Measurements from ENCODE around the gene TTC7B. TPM values are rescaled to one million over a fixed set of nuclear protein-coding genes. Genes with fewer than 3 reads are reported as not detected.

The TTC7B gene
- total and polyA plus RNA-seq, 9 of the 15 experiments (the other 6 are each of a cell fraction or from before 2014, with no cell fraction given) = 2.2 to 77.2 (median 36.7) TPM

- intact Hi-C loops (cut with micrococcal nuclease) = no loop called here
- no peak for TF ChIP-seq HOXB6 (CRISPR knock-in tag; IDR thresholded peaks at IDR 0.05; ENCODE audit: borderline replicate concordance)
- ATAC-seq (no peak), DNase-seq (ENCODE audit: extremely low read depth in 1 of 4, low spot score in 3 of 4) (no peak), FAIRE-seq (no peak)
- H3K9ac ChIP-seq (ENCODE audit: insufficient read depth in 1 of 2, low read depth in 2 of 2, low read length in 2 of 2) = no peak overlapping the region
- no peak overlapping the region for H3K27ac ChIP-seq (ENCODE audit: extremely low read depth, low read depth, low read length)
- no peak overlapping the region for H3K4me3 ChIP-seq
- H3K9me1 ChIP-seq (ENCODE audit: control insufficient read depth, insufficient read depth, low read length) = no peaks in the 10 kb centered on the region
- POLR2A ChIA-PET = interaction anchor here (1.4 kb wide), 1 partner anchor 13 kb away, joined by 3 read pairs; no protein-coding TSS in a partner anchor
- no peak overlapping the region for H2AFZ ChIP-seq (ENCODE audit: low read depth, low read length)
- CTCF ChIA-PET (ENCODE audit: low intra/inter-chr PET ratio) = no interaction called here
- in situ Hi-C loops (cut with MboI) = no loop called here
- H3K9me3 ChIP-seq (replicated peaks; ENCODE audit: control insufficient read depth, insufficient read depth, low read depth, low read length) = no peaks in the 10 kb centered on the region
- H4K20me1 ChIP-seq (replicated peaks; ENCODE audit: control insufficient read depth, insufficient read depth, low read length) = no peaks in the 10 kb centered on the region
- H3K36me3 ChIP-seq (ENCODE audit: control insufficient read depth, insufficient read depth, low read length) = peaks cover 54% of the 10 kb centered on the region; the same call in 1 of the 3 replicates
- 77% methylated on average over 8 of the region's 10 CpGs for WGBS (ENCODE audit: insufficient coverage, low coverage, missing lambda C conversion rate)
- no peaks in the 10 kb centered on the region for H3K4me1 ChIP-seq (replicated peaks in 1 of 2; ENCODE audit: control insufficient read depth in 2 of 2, insufficient read depth in 2 of 2, low read length in 2 of 2)
- BruUV-seq (replicated peaks) = no TSS peak
- H3K27me3 ChIP-seq (ENCODE audit: control insufficient read depth in 2 of 2, insufficient read depth in 2 of 2, low read length in 2 of 2) = no peaks in the 10 kb centered on the region
- no peak overlapping the region for H3K4me2 ChIP-seq (ENCODE audit: insufficient read depth, low read length)
- no peaks in the 10 kb centered on the region for H3K79me2 ChIP-seq (ENCODE audit: control insufficient read depth, insufficient read depth, low read length)
These were observed 144.6 kb downstream of the TTC7B start for GRCh38 chr14:90671382-90672234.

GRCh38 chr14:90669731-90670130 is 146.5 kb downstream of the TTC7B start:
- WGBS (ENCODE audit: insufficient coverage, low coverage, missing lambda C conversion rate) = 78% methylated on average over 1 of the region's 1 CpG
- no peak for ATAC-seq
- BruUV-seq (replicated peaks) = no TSS peak

More at GRCh38 chr14:90669731-90670130, 146.5 kb downstream of the TTC7B start:
- Histone ChIP-seq H3K79me2 (ENCODE audit: control insufficient read depth, insufficient read depth, low read length) (no peaks in the 10 kb centered on the region), H3K4me1 (replicated peaks in 1 of 2; ENCODE audit: control insufficient read depth in 2 of 2, insufficient read depth in 2 of 2, low read length in 2 of 2) (no peaks in the 10 kb centered on the region), H3K4me2 (ENCODE audit: insufficient read depth, low read length) (no peak overlapping the region), H2AFZ (ENCODE audit: low read depth, low read length) (no peak overlapping the region), H3K4me3 (no peak overlapping the region), H3K9me1 (ENCODE audit: control insufficient read depth, insufficient read depth, low read length) (no peaks in the 10 kb centered on the region), H3K27ac (ENCODE audit: extremely low read depth, low read depth, low read length) (no peak overlapping the region), H3K9me3 (replicated peaks; ENCODE audit: control insufficient read depth, insufficient read depth, low read depth, low read length) (no peaks in the 10 kb centered on the region), H3K9ac (ENCODE audit: insufficient read depth in 1 of 2, low read depth in 2 of 2, low read length in 2 of 2) (no peak overlapping the region), H3K27me3 (ENCODE audit: control insufficient read depth in 2 of 2, insufficient read depth in 2 of 2, low read length in 2 of 2) (no peaks in the 10 kb centered on the region), H3K36me3 (ENCODE audit: control insufficient read depth, insufficient read depth, low read length) (peaks cover 39% of the 10 kb centered on the region; the same call in 1 of the 3 replicates), H4K20me1 (replicated peaks; ENCODE audit: control insufficient read depth, insufficient read depth, low read length) (no peaks in the 10 kb centered on the region)
- no peak for TF ChIP-seq CBX8 (IDR thresholded peaks at IDR 0.05; ENCODE audit: borderline replicate concordance, extremely low read depth, low read depth, low read length, poor library complexity, severe bottlenecking)
- TF ChIP-seq KDM2B (CRISPR knock-in tag; IDR thresholded peaks at IDR 0.05) = no peak
- no peak for TF ChIP-seq MCM7 (IDR thresholded peaks at IDR 0.05)
- ChIA-PET POLR2A (interaction anchor here (0.6 kb wide), 1 partner anchor 13 kb away, joined by 3 read pairs; no protein-coding TSS in a partner anchor), CTCF (ENCODE audit: low intra/inter-chr PET ratio) (no interaction called here)
- DNase-seq (ENCODE audit: extremely low read depth in 1 of 4, low spot score in 3 of 4) = no peak
- FAIRE-seq = no peak
- intact Hi-C loops (cut with micrococcal nuclease) = no loop called here
- in situ Hi-C loops (cut with MboI) = no loop called here

All from K562 (cell line).